PFSK-1 (cell line): ENCODE results near the gene NDUFV3.

Source experiments
- FOXP2 ChIP-seq: optimal IDR thresholded peaks from 2 replicates; pipeline ENCODE3; 2011; ENCODE audit warnings: borderline replicate concordance, control low read depth, inconsistent platforms; ENCODE audit not compliant: insufficient read depth; ENCODE audit errors: extremely low read length, extremely low read depth
- POLR2AphosphoS5 ChIP-seq: IDR thresholded peaks from 2 replicates; pipeline ENCODE4 v1.6.1; 2012; ENCODE audit warnings: low read depth, mild to moderate bottlenecking, control low read depth, low read length, moderate library complexity
- SIN3A ChIP-seq: IDR thresholded peaks from 2 replicates; pipeline ENCODE4 v1.6.1; 2012; ENCODE audit warnings: mild to moderate bottlenecking, low read length, moderate library complexity, borderline replicate concordance; ENCODE audit not compliant: insufficient read depth
- TAF1 ChIP-seq: IDR thresholded peaks from 2 replicates; pipeline ENCODE4 v1.6.1; 2012; ENCODE audit warnings: low read length, control low read depth, borderline replicate concordance; ENCODE audit not compliant: insufficient read depth
- TF ChIP-seq, protein P1 (sequence below), 2 experiments: IDR thresholded peaks; 2 replicates each; pipeline versions ENCODE4 v1.6.1 to v1.8.0; 2011 to 2012; ENCODE audit warnings: low read depth in 2 of 2, low read length in 2 of 2, control low read depth in 1 of 2, inconsistent platforms in 1 of 2, mild to moderate bottlenecking in 1 of 2, moderate library complexity in 1 of 2; ENCODE audit not compliant: insufficient read depth in 1 of 2

The NDUFV3 gene

DNA sequence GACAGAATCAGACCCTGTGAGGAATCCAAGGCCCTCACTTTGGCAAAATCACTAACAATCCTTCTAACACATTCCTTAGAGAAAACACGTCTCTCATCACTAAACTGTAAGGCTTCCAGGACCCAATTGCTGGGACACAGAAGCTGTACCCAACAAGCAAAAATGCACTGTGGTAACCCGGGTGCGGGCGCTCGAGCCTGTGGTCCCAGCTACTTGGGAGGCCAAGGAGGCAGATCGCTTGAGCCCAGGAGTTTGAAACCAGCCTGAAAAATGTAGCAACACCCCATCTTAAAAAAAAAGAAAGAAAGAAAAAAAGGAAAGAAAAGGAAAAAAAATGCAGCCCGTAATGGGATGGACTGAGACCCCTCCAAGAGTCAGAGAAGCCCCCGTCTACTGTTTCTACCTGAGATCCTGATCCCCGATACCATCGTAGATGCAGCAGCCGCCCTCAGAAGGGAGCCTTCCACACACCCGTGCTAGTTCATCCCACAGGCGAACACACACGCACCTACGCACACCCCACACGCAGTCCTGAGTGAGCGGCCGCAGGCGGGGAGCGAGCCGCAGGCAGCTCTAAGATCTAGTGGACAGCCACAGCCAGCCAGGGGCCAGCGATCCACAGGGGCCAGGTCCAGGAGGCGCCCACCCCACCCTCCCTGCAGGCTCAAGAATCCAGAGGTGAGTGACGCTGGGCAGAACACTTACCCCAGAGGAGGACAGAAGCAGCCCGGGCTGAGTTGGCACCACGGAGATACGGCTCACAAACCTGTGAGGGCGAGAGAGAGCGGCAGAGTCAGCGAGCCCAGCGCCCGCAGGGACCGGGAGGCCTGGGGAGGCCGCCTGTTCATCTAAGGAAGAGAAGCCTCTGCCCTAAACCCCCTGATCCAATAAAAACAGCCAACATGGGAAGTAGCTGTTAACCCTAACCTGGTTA lies 33.9 kb upstream of the NDUFV3 start:
- TF ChIP-seq, protein P1, sequence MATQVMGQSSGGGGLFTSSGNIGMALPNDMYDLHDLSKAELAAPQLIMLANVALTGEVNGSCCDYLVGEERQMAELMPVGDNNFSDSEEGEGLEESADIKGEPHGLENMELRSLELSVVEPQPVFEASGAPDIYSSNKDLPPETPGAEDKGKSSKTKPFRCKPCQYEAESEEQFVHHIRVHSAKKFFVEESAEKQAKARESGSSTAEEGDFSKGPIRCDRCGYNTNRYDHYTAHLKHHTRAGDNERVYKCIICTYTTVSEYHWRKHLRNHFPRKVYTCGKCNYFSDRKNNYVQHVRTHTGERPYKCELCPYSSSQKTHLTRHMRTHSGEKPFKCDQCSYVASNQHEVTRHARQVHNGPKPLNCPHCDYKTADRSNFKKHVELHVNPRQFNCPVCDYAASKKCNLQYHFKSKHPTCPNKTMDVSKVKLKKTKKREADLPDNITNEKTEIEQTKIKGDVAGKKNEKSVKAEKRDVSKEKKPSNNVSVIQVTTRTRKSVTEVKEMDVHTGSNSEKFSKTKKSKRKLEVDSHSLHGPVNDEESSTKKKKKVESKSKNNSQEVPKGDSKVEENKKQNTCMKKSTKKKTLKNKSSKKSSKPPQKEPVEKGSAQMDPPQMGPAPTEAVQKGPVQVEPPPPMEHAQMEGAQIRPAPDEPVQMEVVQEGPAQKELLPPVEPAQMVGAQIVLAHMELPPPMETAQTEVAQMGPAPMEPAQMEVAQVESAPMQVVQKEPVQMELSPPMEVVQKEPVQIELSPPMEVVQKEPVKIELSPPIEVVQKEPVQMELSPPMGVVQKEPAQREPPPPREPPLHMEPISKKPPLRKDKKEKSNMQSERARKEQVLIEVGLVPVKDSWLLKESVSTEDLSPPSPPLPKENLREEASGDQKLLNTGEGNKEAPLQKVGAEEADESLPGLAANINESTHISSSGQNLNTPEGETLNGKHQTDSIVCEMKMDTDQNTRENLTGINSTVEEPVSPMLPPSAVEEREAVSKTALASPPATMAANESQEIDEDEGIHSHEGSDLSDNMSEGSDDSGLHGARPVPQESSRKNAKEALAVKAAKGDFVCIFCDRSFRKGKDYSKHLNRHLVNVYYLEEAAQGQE (IDR thresholded peaks at IDR 0.05; ENCODE audit: insufficient read depth in 1 of 2, low read depth in 2 of 2, low read length in 2 of 2) = no peak

DNA sequence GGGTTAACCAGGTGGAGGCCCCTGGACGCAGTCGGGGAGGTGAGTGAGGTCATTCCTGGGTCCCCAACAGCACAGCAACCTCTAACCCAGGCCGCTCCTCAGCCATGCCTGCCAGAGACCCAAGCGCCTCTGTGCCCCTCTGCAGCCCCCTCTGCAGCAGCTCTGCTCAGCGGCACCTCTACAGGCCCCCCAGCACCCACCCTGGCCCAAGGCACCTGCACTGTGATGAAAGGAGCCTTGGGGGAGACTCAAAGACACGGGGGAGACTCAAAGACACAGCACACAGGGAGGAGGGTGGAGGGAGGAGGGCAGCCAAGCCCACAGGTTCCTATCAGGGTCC lies 33.2 kb upstream of the NDUFV3 start:
- TF ChIP-seq SIN3A = no peak
- no peak for TF ChIP-seq POLR2AphosphoS5
- TF ChIP-seq, protein P1 (IDR thresholded peaks at IDR 0.05; ENCODE audit: insufficient read depth in 1 of 2, low read depth in 2 of 2, low read length in 2 of 2) = no peak

DNA sequence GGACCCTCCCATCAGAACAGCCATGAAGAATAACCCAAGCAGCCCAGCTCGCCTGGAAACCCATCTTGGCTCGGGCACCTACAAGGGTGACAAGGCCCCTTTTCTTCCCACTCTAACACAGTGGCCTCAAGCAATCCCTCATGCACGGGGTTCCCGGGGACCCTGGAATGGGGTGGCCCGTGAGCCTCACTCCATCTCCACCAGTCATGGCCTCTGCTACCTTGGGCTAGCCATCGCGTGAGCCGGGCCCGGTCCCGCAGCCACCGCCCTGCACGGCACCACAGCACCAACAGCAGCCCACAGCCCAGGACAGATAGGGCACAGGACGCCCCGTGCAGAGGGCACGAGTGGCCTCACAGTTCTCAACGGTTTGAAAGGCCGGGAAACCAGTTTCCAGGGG lies 32.8 kb upstream of the NDUFV3 start:
- TF ChIP-seq, protein P1 (IDR thresholded peaks at IDR 0.05; ENCODE audit: insufficient read depth in 1 of 2, low read depth in 2 of 2, low read length in 2 of 2) = no peak
- TF ChIP-seq SIN3A = no peak
- no peak for TF ChIP-seq FOXP2

DNA sequence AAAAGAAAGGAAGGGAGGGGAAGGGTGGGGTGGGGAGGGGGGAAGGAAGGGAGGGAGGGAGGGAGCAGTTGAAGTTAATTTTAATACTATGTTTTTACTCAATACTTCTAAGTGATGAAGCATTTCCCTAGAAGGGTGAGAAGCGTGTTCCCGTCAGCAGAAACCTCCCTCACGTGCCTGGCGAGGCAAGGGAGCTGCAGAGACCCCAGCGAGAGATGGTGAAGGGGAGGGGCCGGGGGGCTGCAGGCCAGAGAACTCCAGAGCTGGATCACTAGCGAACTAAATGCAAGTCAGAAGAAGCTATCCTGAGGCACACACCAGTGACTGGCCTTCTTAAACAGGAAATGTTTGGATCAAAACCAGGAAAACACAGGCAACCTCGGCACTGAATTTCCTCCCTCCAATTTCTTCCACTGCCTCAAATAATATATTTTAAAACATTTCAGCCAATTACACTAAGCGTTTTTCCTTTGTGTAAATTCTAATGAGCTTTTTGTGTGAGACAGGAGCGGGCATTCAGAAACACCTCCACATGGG lies 31.7 kb upstream of the NDUFV3 start:
- TF ChIP-seq, protein P1 (IDR thresholded peaks at IDR 0.05; ENCODE audit: insufficient read depth in 1 of 2, low read depth in 2 of 2, low read length in 2 of 2) = no peak
- no peak for TF ChIP-seq FOXP2

DNA sequence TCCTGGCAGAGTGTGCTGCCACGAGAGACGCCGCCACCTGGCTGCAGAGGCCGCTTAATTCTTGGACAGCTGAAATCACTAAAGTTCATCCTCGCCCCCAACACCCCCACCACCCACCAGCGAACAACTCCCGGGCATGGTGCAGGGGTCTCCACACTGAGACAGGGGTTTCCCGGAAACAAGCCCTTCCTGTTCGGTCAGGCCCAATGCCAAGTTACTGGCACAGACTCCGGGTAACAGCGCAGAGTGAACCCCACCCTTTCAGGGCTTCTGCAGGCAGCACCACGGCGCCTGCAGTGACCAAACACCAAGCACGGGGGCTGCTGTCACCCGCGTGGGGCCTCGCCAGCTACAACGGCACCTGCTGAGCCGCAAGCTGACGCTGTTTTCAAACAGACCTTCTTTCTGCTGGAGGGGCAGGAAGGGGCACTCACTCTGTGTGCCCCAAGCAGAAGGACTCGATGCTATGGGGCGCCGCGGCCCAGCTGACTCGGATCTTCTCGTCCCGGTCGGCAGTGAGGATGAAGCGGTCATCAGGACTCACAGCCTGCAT lies 31.2 kb upstream of the NDUFV3 start:
- TF ChIP-seq SIN3A = no peak
- TF ChIP-seq POLR2AphosphoS5 = no peak
- TF ChIP-seq, protein P1 (IDR thresholded peaks at IDR 0.05; ENCODE audit: insufficient read depth in 1 of 2, low read depth in 2 of 2, low read length in 2 of 2) = no peak
- no peak for TF ChIP-seq TAF1
- TF ChIP-seq FOXP2 = no peak
